IMR-90 (cell line): ENCODE data around the gene AKAP1. TPM values are rescaled to one million over a fixed set of nuclear protein-coding genes. Genes with fewer than 3 reads are reported as not detected.

Experiments
- ATAC-seq: fragments of 200-7000 bp; cut with Tn5 transposase; 2 replicates; pipeline ENCODE4 v1.9.1; 2020; ENCODE audit warnings: low read depth, mild to moderate bottlenecking, moderate library complexity
- BruUV-seq: library from RNA; stranded (reverse); fragments of 400-500 nt; replicated peaks from 2 replicates; lab custom pipeline; 2021; lab: Mats Ljungman, UMichigan
- CTCF ChIA-PET: fragments of 300-600 bp; formaldehyde crosslinking; extraction: SDS; loops from one replicate; lab custom pipeline; 2021; ENCODE audit warnings: antibody characterized with exemption; lab: Yijun Ruan, JAX
- POLR2A ChIA-PET: fragments of 300-600 bp; sonication (Branson Sonifier 250); formaldehyde crosslinking; loops from one replicate; lab custom pipeline; 2022; ENCODE audit warnings: antibody characterized with exemption; ENCODE audit not compliant: unreplicated experiment; lab: Charles Lee
- DNase-seq: peaks from one replicate; pipeline ENCODE4 v3.0.0; 2013
- H2AFZ ChIP-seq: replicated peaks from 2 replicates; pipeline ENCODE3; 2013; ENCODE audit warnings: low read length, mild to moderate bottlenecking; ENCODE audit not compliant: poor library complexity
- H2AK5ac ChIP-seq: 2 replicates; pipeline ENCODE4 v1.6.1; 2013; ENCODE audit warnings: low read depth, low read length, inconsistent platforms
- H2AK9ac ChIP-seq: replicated peaks from 2 replicates; pipeline ENCODE3; 2013; ENCODE audit warnings: mild to moderate bottlenecking, low read depth, low read length, moderate library complexity; ENCODE audit not compliant: poor library complexity
- H2BK120ac ChIP-seq: 2 replicates; pipeline ENCODE4 v1.6.1; 2013; ENCODE audit warnings: low read depth, low read length, inconsistent platforms
- H2BK15ac ChIP-seq: 3 replicates; pipeline ENCODE4 v1.6.1; 2013; ENCODE audit warnings: low read depth, low read length, inconsistent platforms
- H2BK20ac ChIP-seq: 2 replicates; pipeline ENCODE4 v1.6.1; 2013; ENCODE audit warnings: low read depth, mild to moderate bottlenecking, inconsistent platforms, low read length, moderate library complexity
- H2BK5ac ChIP-seq: 2 replicates; pipeline ENCODE4 v1.6.1; 2013; ENCODE audit warnings: mild to moderate bottlenecking, low read depth, low read length, inconsistent platforms; ENCODE audit not compliant: poor library complexity, severe bottlenecking
- H3K14ac ChIP-seq: replicated peaks from 2 replicates; pipeline ENCODE4 v1.6.1; 2013; ENCODE audit warnings: low read depth, low read length, inconsistent platforms
- H3K18ac ChIP-seq: 2 replicates; pipeline ENCODE4 v1.6.1; 2013; ENCODE audit warnings: low read depth, low read length, control low read depth
- H3K23ac ChIP-seq: 2 replicates; pipeline ENCODE4 v1.6.1; 2013; ENCODE audit warnings: low read depth, low read length, inconsistent platforms
- H3K27ac ChIP-seq: 2 replicates; pipeline ENCODE4 v1.5.1; 2013; ENCODE audit warnings: mild to moderate bottlenecking, control low read depth, low read length; ENCODE audit not compliant: insufficient read depth
- H3K27me3 ChIP-seq: 2 replicates; pipeline ENCODE4 v1.6.1; 2013; ENCODE audit warnings: low read length; ENCODE audit not compliant: control insufficient read depth, insufficient read depth
- H3K36me3 ChIP-seq: 2 replicates; pipeline ENCODE4 v1.6.1; 2013; ENCODE audit warnings: low read length, mixed read lengths; ENCODE audit not compliant: control insufficient read depth, insufficient read depth
- H3K4ac ChIP-seq: 2 replicates; pipeline ENCODE4 v1.6.1; 2013; ENCODE audit warnings: low read depth, low read length, inconsistent platforms
- H3K4me1 ChIP-seq: 2 replicates; pipeline ENCODE4 v1.6.1; 2013; ENCODE audit warnings: low read length, mixed read lengths; ENCODE audit not compliant: control insufficient read depth, insufficient read depth
- H3K4me2 ChIP-seq: 2 replicates; pipeline ENCODE4 v1.6.1; 2013; ENCODE audit warnings: low read depth, mild to moderate bottlenecking, control low read depth, low read length, moderate library complexity
- H3K4me3 ChIP-seq: 2 replicates; pipeline ENCODE4 v1.5.1; 2013; ENCODE audit warnings: low read depth, mild to moderate bottlenecking, control low read depth, low read length, moderate library complexity; ENCODE audit not compliant: insufficient read depth
- H3K56ac ChIP-seq: 2 replicates; pipeline ENCODE4 v1.6.1; 2013; ENCODE audit warnings: low read length, inconsistent platforms; ENCODE audit not compliant: insufficient read depth; ENCODE audit errors: extremely low read depth
- H3K79me1 ChIP-seq, 2 experiments: 2 replicates each; pipeline ENCODE4 v1.6.1; 2013; ENCODE audit warnings: low read length in 2 of 2, inconsistent platforms in 1 of 2, low read depth in 1 of 2
- H3K9ac ChIP-seq: 2 replicates; pipeline ENCODE4 v1.6.1; 2013; ENCODE audit warnings: low read depth, low read length, control low read depth
- H3K9me1 ChIP-seq: 2 replicates; pipeline ENCODE4 v1.6.1; 2013; ENCODE audit warnings: low read length, inconsistent platforms; ENCODE audit not compliant: insufficient read depth
- H3K9me3 ChIP-seq: 2 replicates; pipeline ENCODE4 v1.6.1; 2013; ENCODE audit warnings: low read length; ENCODE audit not compliant: control insufficient read depth, insufficient read depth
- H4K20me1 ChIP-seq: 2 replicates; pipeline ENCODE4 v1.6.1; 2013; ENCODE audit warnings: low read length, inconsistent platforms; ENCODE audit not compliant: insufficient read depth
- H4K5ac ChIP-seq: 2 replicates; pipeline ENCODE4 v1.6.1; 2013; ENCODE audit warnings: mild to moderate bottlenecking, low read depth, low read length, control low read depth
- H4K8ac ChIP-seq, 2 experiments: 2 replicates each; pipeline ENCODE4 v1.6.1; 2013; ENCODE audit warnings: low read depth in 2 of 2, low read length in 2 of 2, control low read depth in 1 of 2, inconsistent platforms in 1 of 2
- H4K91ac ChIP-seq: 2 replicates; pipeline ENCODE4 v1.6.1; 2013; ENCODE audit warnings: low read depth, low read length, inconsistent platforms; ENCODE audit not compliant: insufficient read depth
- BHLHE40 ChIP-seq: fragments of 150-350 bp; IDR thresholded peaks from 2 replicates; pipeline ENCODE4 v1.6.1; 2016; ENCODE audit warnings: mild to moderate bottlenecking, low read depth, low read length
- CEBPB ChIP-seq: IDR thresholded peaks from 2 replicates; pipeline ENCODE4 v1.6.1; 2012; ENCODE audit warnings: low read depth, low read length, improper control_type of control experiment
- CHD1 ChIP-seq: IDR thresholded peaks from 2 replicates; pipeline ENCODE4 v1.6.1; 2012; ENCODE audit warnings: low read depth, low read length, improper control_type of control experiment
- CTCF ChIP-seq: conservative IDR thresholded peaks from 2 replicates; pipeline ENCODE4 v1.5.1; 2012; ENCODE audit warnings: mild to moderate bottlenecking, low read depth, low read length, improper control_type of control experiment
- ELK1 ChIP-seq: fragments of 150-350 bp; IDR thresholded peaks from 2 replicates; pipeline ENCODE4 v1.6.1; 2016; ENCODE audit warnings: low read depth, mild to moderate bottlenecking, low read length, moderate library complexity, borderline replicate concordance
- FOS ChIP-seq: fragments of 150-350 bp; IDR thresholded peaks from 2 replicates; pipeline ENCODE4 v1.6.1; 2016; ENCODE audit warnings: low read depth, low read length
- MAFK ChIP-seq: IDR thresholded peaks from 2 replicates; pipeline ENCODE4 v1.6.1; 2012; ENCODE audit warnings: low read depth, low read length, improper control_type of control experiment
- MAZ ChIP-seq: IDR thresholded peaks from 2 replicates; pipeline ENCODE4 v1.6.1; 2012; ENCODE audit warnings: low read depth, mild to moderate bottlenecking, low read length, improper control_type of control experiment, moderate library complexity, borderline replicate concordance
- MXI1 ChIP-seq: IDR thresholded peaks from 2 replicates; pipeline ENCODE4 v1.6.1; 2012; ENCODE audit warnings: low read depth, mild to moderate bottlenecking, low read length, moderate library complexity, borderline replicate concordance
- NFE2L2 ChIP-seq: fragments of 150-350 bp; IDR thresholded peaks from 2 replicates; pipeline ENCODE4 v1.6.1; 2016; ENCODE audit warnings: low read depth, mild to moderate bottlenecking, low read length
- POLR2A ChIP-seq: IDR thresholded peaks from 2 replicates; pipeline ENCODE4 v1.6.1; 2012; ENCODE audit warnings: mild to moderate bottlenecking, low read depth, low read length
- RAD21 ChIP-seq: IDR thresholded peaks from 2 replicates; pipeline ENCODE4 v1.6.1; 2012; ENCODE audit warnings: low read length, improper control_type of control experiment
- RCOR1 ChIP-seq: IDR thresholded peaks from 2 replicates; pipeline ENCODE4 v1.6.1; 2012; ENCODE audit warnings: mild to moderate bottlenecking, low read length, improper control_type of control experiment; ENCODE audit not compliant: insufficient replicate concordance
- RFX5 ChIP-seq: IDR thresholded peaks from 2 replicates; pipeline ENCODE4 v1.8.0; 2012; ENCODE audit warnings: low read depth, mild to moderate bottlenecking, low read length, moderate library complexity
- USF2 ChIP-seq: fragments of 150-350 bp; IDR thresholded peaks from 2 replicates; pipeline ENCODE4 v1.6.1; 2017; ENCODE audit warnings: mild to moderate bottlenecking, antibody characterized with exemption, low read length, low read depth
- whole genome bisulfite sequencing, 2 experiments: methylation state at CpG; one replicate each; pipeline versions ENCODE4 v1.1.5 to v1.1.7; 2013; ENCODE audit warnings: missing lambda C conversion rate in 2 of 2; ENCODE audit not compliant: insufficient read length in 1 of 2; ENCODE audit errors: extremely low coverage in 2 of 2; 5-methylcytosine and 5-hydroxymethylcytosine counted together
- dilution Hi-C: fragments of 300-500 bp; cut with HindIII; formaldehyde crosslinking; loops from one replicate; pipeline ENCODE4 v1.14.3; 2018; ENCODE audit warnings: low sequenced_read_pairs; ENCODE audit not compliant: unreplicated experiment
- in situ Hi-C: fragments of 300-500 bp; cut with MboI; formaldehyde crosslinking; loops from 3 replicates; pipeline ENCODE4 v1.14.3; 2019; ENCODE audit warnings: low sequenced_read_pairs, inconsistent platforms, mixed read lengths
- intact Hi-C: fragments of 100-400 bp; cut with micrococcal nuclease; formaldehyde crosslinking; loops from 2 replicates; pipeline ENCODE4 v1.10.0; 2022
- polyA plus RNA-seq, 3 experiments: library from polyadenylated mRNA; depleted of rRNA; stranded (reverse); fragments of >200 nt; gene quantifications; 2 replicates each; pipeline ENCODE4 v1.2.3, GENCODE V29; 2012; ENCODE audit warnings: low replicate concordance in 1 of 3
- total RNA-seq: library from RNA; depleted of rRNA; stranded (reverse); fragments of >200 nt; gene quantifications from 2 replicates; pipeline ENCODE4 v1.2.3, GENCODE V29; 2012

The AKAP1 gene
- total and polyA plus RNA-seq, 2 of the 4 experiments (the other 2 are of a cell fraction), result 10.2 to 17.4 TPM

- dilution Hi-C loops, result no loop called here
- TF ChIP-seq ELK1 (no peak), RFX5 (no peak), POLR2A (no peak), MXI1 (no peak), RCOR1 (no peak), CEBPB (no peak), BHLHE40 (no peak), FOS (no peak), RAD21 (no peak), MAFK (no peak), MAZ (no peak), CHD1 (no peak), USF2 (no peak), CTCF (no peak), NFE2L2 (no peak)
These were observed 23.8 kb downstream of the AKAP1 start for GRCh38 chr17:57108671-57109392.

More at GRCh38 chr17:57108671-57109392, 23.8 kb downstream of the AKAP1 start:
- Histone ChIP-seq H3K4me3 (no peak overlapping the region), H4K91ac (no peak overlapping the region), H2AK9ac (no peak overlapping the region), H3K4ac (no peak overlapping the region), H3K4me2 (no peak overlapping the region), H3K23ac (no peak overlapping the region), H3K27me3 (no peaks in the 10 kb centered on the region), H2BK5ac (no peak overlapping the region), H4K8ac (no peak overlapping the region), H2BK20ac (no peak overlapping the region), H3K4me1 (peaks cover 2% of the 10 kb centered on the region; the same call in 1 of the 2 replicates), H4K5ac (no peak overlapping the region), H3K79me1 (no peaks in the 10 kb centered on the region; a peak in 1 of 4 replicates), H3K9ac (no peak overlapping the region), H4K20me1 (no peaks in the 10 kb centered on the region; the same call in none of the 2 replicates), H2AFZ (no peak overlapping the region), H3K27ac (no peak overlapping the region), H3K14ac (no peak overlapping the region), H3K9me1 (0 out of 2 replicates have a peak, but pooled peaks cover 5% of the 10 kb centered on the region), H3K56ac (no peak overlapping the region), H3K18ac (no peak overlapping the region), H3K9me3 (no peaks in the 10 kb centered on the region), H2BK120ac (no peak overlapping the region), H3K36me3 (peaks cover 2% of the 10 kb centered on the region), H2BK15ac (no peak overlapping the region), H2AK5ac (no peak overlapping the region)
- ATAC-seq (no peak), DNase-seq (no peak)
- POLR2A ChIA-PET, result no interaction called here
- CTCF ChIA-PET, result no interaction called here
- WGBS, 2 experiments, result 63% methylated on average over 3 of the region's 12 CpGs; no CpG with 5 or more reads in 1 of the 2 experiments
- no TSS peak for BruUV-seq
- in situ Hi-C loops, result loop anchor here (25.0 kb wide), 1 partner anchor 1003 kb away; no protein-coding TSS in a partner anchor
- intact Hi-C loops, result no loop called here
